GM18520 (cell line): Measurements from ENCODE around the gene CGN.

Experiments used
- ATAC-seq: cut with Tn5 transposase; IDR thresholded peaks from one replicate; pipeline ENCODE4 v1.9.1; 2021; ENCODE audit not compliant: unreplicated experiment

Gene CGN

GRCh38 chr1:151523326-151523725 is 12.1 kb downstream of the CGN start:
- no peak for ATAC-seq

GRCh38 chr1:151524736-151525135 is 13.5 kb downstream of the CGN start:
- ATAC-seq: no peak

- ATAC-seq: no peak
These were observed 15.7 kb downstream of the CGN start for GRCh38 chr1:151526735-151527525.

GRCh38 chr1:151529211-151529702 is 18.1 kb downstream of the CGN start:
- no peak for ATAC-seq

GRCh38 chr1:151529781-151530180 is 18.6 kb downstream of the CGN start:
- no peak for ATAC-seq

- ATAC-seq: no peak
These were observed 19.3 kb downstream of the CGN start for GRCh38 chr1:151530461-151530860.

- ATAC-seq: no peak
These were observed 22.7 kb downstream of the CGN start for GRCh38 chr1:151533870-151534269.

GRCh38 chr1:151534662-151535278 is 23.6 kb downstream of the CGN start:
- ATAC-seq: no peak

- ATAC-seq: no peak
These were observed 24.4 kb downstream of the CGN start for GRCh38 chr1:151535326-151536271.

GRCh38 chr1:151536499-151536898 is 25.3 kb downstream of the CGN start:
- ATAC-seq: no peak

- ATAC-seq: no peak
These were observed 25.9 kb downstream of the CGN start for GRCh38 chr1:151537112-151537511.

GRCh38 chr1:151539321-151540020 is 28.3 kb downstream of the CGN start:
- peak; percentile 24 for ATAC-seq

GRCh38 chr1:151540021-151540981 is 29.1 kb downstream of the CGN start, which contains the start of gene TUFT1:
TSS of gene TUFT1 (plus strand) at chr1:151540309. CDS start at chr1:151540367, 58 bp downstream.
- ATAC-seq: peak; percentile 90

GRCh38 chr1:151540982-151541377 is 29.8 kb downstream of the CGN start:
- ATAC-seq: no peak

GRCh38 chr1:151541752-151542151 is 30.6 kb downstream of the CGN start:
- no peak for ATAC-seq

GRCh38 chr1:151542710-151543129 is 31.5 kb downstream of the CGN start:
- no peak for ATAC-seq

GRCh38 chr1:151545542-151545941 is 34.4 kb downstream of the CGN start:
- no peak for ATAC-seq

GRCh38 chr1:151546011-151546925 is 35.1 kb downstream of the CGN start:
- no peak for ATAC-seq
